ENCODE data around the gene SLC25A21.

SLC25A21 gene

DNA sequence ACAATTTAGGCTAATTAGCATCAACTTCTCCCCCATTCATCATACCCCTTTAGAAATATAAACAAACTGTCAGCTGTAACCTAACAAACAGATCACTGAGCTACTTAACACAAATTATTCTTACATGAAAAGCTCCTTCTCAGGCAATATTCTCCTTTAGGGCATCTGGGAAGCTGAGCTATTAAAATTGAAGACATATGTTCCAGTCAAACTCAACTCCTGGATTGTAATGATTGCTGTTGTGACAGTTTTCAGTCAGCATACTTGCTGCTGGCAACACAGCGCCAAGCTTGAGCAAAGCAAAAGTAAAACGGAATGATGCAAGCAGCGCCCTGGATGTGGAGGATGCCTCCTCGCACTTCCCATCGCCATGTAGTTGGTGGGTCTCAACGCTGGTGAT, 82.4 kb downstream of the SLC25A21 start:
- Histone ChIP-seq H3K4me2 (ENCODE audit: low read depth, low read length) (no peak overlapping the region), H3K9ac (ENCODE audit: low read length) (no peak overlapping the region), H4K20me1 (ENCODE audit: insufficient read depth, low read length) (no peaks in the 10 kb centered on the region), H3K9me2 (replicated peaks; ENCODE audit: insufficient read depth, low read length) (no peaks in the 10 kb centered on the region), H3K9me3 (replicated peaks; ENCODE audit: insufficient read depth, low read length) (no peaks in the 10 kb centered on the region), H3K27me3 (replicated peaks; ENCODE audit: insufficient read depth, low read length) (no peaks in the 10 kb centered on the region), H3K79me2 (ENCODE audit: low read length) (no peaks in the 10 kb centered on the region), H2AFZ (ENCODE audit: low read length) (no peak overlapping the region), H3K4me1 (ENCODE audit: low read length) (no peaks in the 10 kb centered on the region), H3F3A (ENCODE audit: insufficient read depth, low read length) (no peaks in the 10 kb centered on the region), H3K4me3 (ENCODE audit: low read length) (no peak overlapping the region), H3K36me3 (replicated peaks; ENCODE audit: insufficient read depth, low read length) (no peaks in the 10 kb centered on the region), H3K27ac (ENCODE audit: low read length) (no peak overlapping the region)
- TF ChIP-seq, protein P1, sequence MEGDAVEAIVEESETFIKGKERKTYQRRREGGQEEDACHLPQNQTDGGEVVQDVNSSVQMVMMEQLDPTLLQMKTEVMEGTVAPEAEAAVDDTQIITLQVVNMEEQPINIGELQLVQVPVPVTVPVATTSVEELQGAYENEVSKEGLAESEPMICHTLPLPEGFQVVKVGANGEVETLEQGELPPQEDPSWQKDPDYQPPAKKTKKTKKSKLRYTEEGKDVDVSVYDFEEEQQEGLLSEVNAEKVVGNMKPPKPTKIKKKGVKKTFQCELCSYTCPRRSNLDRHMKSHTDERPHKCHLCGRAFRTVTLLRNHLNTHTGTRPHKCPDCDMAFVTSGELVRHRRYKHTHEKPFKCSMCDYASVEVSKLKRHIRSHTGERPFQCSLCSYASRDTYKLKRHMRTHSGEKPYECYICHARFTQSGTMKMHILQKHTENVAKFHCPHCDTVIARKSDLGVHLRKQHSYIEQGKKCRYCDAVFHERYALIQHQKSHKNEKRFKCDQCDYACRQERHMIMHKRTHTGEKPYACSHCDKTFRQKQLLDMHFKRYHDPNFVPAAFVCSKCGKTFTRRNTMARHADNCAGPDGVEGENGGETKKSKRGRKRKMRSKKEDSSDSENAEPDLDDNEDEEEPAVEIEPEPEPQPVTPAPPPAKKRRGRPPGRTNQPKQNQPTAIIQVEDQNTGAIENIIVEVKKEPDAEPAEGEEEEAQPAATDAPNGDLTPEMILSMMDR (IDR thresholded peaks at IDR 0.05; ENCODE audit: low read length), result no peak
- no peak for TF ChIP-seq EZH2 (optimal IDR thresholded peaks at IDR 0.05; ENCODE audit: low read depth, low read length)
- TF ChIP-seq EZH2phosphoT487 (IDR thresholded peaks at IDR 0.05; ENCODE audit: low read length), result no peak
- DNase-seq, result no peak

GRCh38 chr14:37089410-37089809, 83.0 kb downstream of the SLC25A21 start:
- Histone ChIP-seq H3K9ac (ENCODE audit: low read length) (no peak overlapping the region), H3K9me2 (replicated peaks; ENCODE audit: insufficient read depth, low read length) (no peaks in the 10 kb centered on the region), H3K27ac (ENCODE audit: low read length) (no peak overlapping the region), H3K79me2 (ENCODE audit: low read length) (no peaks in the 10 kb centered on the region), H3K4me2 (ENCODE audit: low read depth, low read length) (no peak overlapping the region), H2AFZ (ENCODE audit: low read length) (no peak overlapping the region), H3K4me3 (ENCODE audit: low read length) (no peak overlapping the region), H3K36me3 (replicated peaks; ENCODE audit: insufficient read depth, low read length) (no peaks in the 10 kb centered on the region), H3K4me1 (ENCODE audit: low read length) (no peaks in the 10 kb centered on the region), H3K9me3 (replicated peaks; ENCODE audit: insufficient read depth, low read length) (no peaks in the 10 kb centered on the region), H3F3A (ENCODE audit: insufficient read depth, low read length) (no peaks in the 10 kb centered on the region), H3K27me3 (replicated peaks; ENCODE audit: insufficient read depth, low read length) (no peaks in the 10 kb centered on the region), H4K20me1 (ENCODE audit: insufficient read depth, low read length) (no peaks in the 10 kb centered on the region)
- no peak for DNase-seq
- TF ChIP-seq, protein P1 (IDR thresholded peaks at IDR 0.05; ENCODE audit: low read length), result no peak
- no peak for TF ChIP-seq EZH2phosphoT487 (IDR thresholded peaks at IDR 0.05; ENCODE audit: low read length)
- TF ChIP-seq EZH2 (optimal IDR thresholded peaks at IDR 0.05; ENCODE audit: low read depth, low read length), result no peak

- H3K4me1 ChIP-seq (ENCODE audit: low read length), result no peaks in the 10 kb centered on the region
- no peaks in the 10 kb centered on the region for H3K27me3 ChIP-seq (replicated peaks; ENCODE audit: insufficient read depth, low read length)
- H3K9ac ChIP-seq (ENCODE audit: low read length), result no peak overlapping the region
- no peak for TF ChIP-seq EZH2phosphoT487 (IDR thresholded peaks at IDR 0.05; ENCODE audit: low read length)
- TF ChIP-seq, protein P1 (IDR thresholded peaks at IDR 0.05; ENCODE audit: low read length), result no peak
- TF ChIP-seq EZH2 (optimal IDR thresholded peaks at IDR 0.05; ENCODE audit: low read depth, low read length), result no peak
- H3K36me3 ChIP-seq (replicated peaks; ENCODE audit: insufficient read depth, low read length), result no peaks in the 10 kb centered on the region
- no peak overlapping the region for H3K4me3 ChIP-seq (ENCODE audit: low read length)
- H3K27ac ChIP-seq (ENCODE audit: low read length), result no peak overlapping the region
- no peak overlapping the region for H3K4me2 ChIP-seq (ENCODE audit: low read depth, low read length)
- H2AFZ ChIP-seq (ENCODE audit: low read length), result no peak overlapping the region
- DNase-seq, result no peak
- H3K9me3 ChIP-seq (replicated peaks; ENCODE audit: insufficient read depth, low read length), result no peaks in the 10 kb centered on the region
- H3K9me2 ChIP-seq (replicated peaks; ENCODE audit: insufficient read depth, low read length), result no peaks in the 10 kb centered on the region
- H3K79me2 ChIP-seq (ENCODE audit: low read length), result no peaks in the 10 kb centered on the region
- no peaks in the 10 kb centered on the region for H4K20me1 ChIP-seq (ENCODE audit: insufficient read depth, low read length)
- no peaks in the 10 kb centered on the region for H3F3A ChIP-seq (ENCODE audit: insufficient read depth, low read length)
Measured at GRCh38 chr14:37088356-37089215, 83.8 kb downstream of the SLC25A21 start.

Data from MM.1S (cell line).